ENCODE results near the gene EXPH5.

GRCh38 chr11:108538022-108538424, 55.5 kb downstream of the EXPH5 start:
- TF ChIP-seq CTCF (IDR thresholded peaks at IDR 0.05; ENCODE audit: low read depth, low read length) = no peak
- TF ChIP-seq POLR2A (IDR thresholded peaks at IDR 0.05; ENCODE audit: extremely low read depth, insufficient read length) = no peak
- TF ChIP-seq MYC (IDR thresholded peaks at IDR 0.05; ENCODE audit: low read depth, low read length) = no peak
